Endothelial cell of umbilical vein (primary cell): ENCODE results near the gene STAT5A.

Experiments
- EZH2 ChIP-seq: IDR thresholded peaks from 2 replicates; pipeline ENCODE4 v1.6.1; 2012; ENCODE audit warnings: borderline replicate concordance, low read depth, mild to moderate bottlenecking, moderate library complexity, low read length, inconsistent platforms; ENCODE audit not compliant: severe bottlenecking
- MYC ChIP-seq: IDR thresholded peaks from one replicate; pipeline ENCODE4 v1.6.1; 2011; ENCODE audit warnings: mild to moderate bottlenecking, low read depth, low read length
- POLR2AphosphoS5 ChIP-seq: IDR thresholded peaks from 2 replicates; pipeline ENCODE4 v1.6.1; 2012; ENCODE audit warnings: low read depth, mild to moderate bottlenecking, control low read depth, low read length, moderate library complexity; ENCODE audit not compliant: insufficient read depth
- TF ChIP-seq, protein P1 (sequence below), 2 donors: IDR thresholded peaks; 1 replicate in 1 of 2; 2 replicates in 1 of 2; pipeline ENCODE4 v1.5.1; 2011; ENCODE audit warnings: low read length in 2 of 2, mild to moderate bottlenecking in 2 of 2, moderate library complexity in 2 of 2, control low read depth in 1 of 2, inconsistent platforms in 1 of 2, low read depth in 1 of 2; ENCODE audit not compliant: insufficient read depth in 1 of 2; ENCODE audit errors: extremely low read depth in 1 of 2
- TF ChIP-seq, protein P2 (sequence below): IDR thresholded peaks from 2 replicates; pipeline ENCODE4 v1.6.1; 2011; ENCODE audit not compliant: insufficient read depth, insufficient read length

DNA sequence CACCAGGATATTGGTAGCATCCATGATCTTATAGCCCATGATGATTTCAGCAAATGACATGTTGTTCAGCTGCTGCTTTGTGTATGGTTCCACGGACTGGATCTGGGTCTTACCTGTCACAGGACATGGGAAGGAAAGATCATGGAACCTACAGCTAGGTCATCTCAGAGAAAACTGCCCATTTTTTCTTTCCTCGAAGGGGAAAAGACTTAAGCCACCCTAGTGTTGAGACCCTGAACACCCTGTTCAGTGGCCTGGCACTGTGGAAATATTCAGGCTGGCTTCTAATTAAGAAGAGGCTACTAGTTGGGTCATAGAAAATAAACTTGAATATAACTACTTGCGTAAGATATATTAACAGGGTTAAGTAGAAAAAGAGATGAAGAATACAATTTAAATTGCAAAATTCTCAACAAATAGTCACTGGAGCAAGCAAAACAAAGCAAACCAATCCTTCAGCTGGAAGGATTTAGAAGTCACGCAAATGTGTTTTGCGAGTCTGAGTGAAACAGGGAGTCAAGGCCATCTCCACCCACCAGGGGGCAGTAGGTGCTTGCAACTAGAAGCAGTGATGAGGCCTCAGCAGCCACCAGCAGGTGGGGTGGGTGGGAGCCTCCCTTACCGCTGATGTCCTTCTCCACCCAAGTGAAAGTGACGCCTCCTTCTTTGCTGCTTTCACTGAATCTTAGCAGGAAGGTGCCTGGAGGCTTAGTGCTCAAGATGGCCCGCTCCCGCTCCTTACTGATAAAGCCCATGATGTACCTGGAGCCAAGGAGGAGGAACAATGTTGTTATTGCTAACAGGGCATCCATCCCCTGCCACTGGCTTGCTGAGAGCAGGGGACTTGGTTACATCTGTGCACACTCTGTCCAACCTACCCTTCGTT, 34.3 kb downstream of the STAT5A start:
- no peak for TF ChIP-seq POLR2AphosphoS5
- TF ChIP-seq MYC, result no peak
- TF ChIP-seq, protein P1, sequence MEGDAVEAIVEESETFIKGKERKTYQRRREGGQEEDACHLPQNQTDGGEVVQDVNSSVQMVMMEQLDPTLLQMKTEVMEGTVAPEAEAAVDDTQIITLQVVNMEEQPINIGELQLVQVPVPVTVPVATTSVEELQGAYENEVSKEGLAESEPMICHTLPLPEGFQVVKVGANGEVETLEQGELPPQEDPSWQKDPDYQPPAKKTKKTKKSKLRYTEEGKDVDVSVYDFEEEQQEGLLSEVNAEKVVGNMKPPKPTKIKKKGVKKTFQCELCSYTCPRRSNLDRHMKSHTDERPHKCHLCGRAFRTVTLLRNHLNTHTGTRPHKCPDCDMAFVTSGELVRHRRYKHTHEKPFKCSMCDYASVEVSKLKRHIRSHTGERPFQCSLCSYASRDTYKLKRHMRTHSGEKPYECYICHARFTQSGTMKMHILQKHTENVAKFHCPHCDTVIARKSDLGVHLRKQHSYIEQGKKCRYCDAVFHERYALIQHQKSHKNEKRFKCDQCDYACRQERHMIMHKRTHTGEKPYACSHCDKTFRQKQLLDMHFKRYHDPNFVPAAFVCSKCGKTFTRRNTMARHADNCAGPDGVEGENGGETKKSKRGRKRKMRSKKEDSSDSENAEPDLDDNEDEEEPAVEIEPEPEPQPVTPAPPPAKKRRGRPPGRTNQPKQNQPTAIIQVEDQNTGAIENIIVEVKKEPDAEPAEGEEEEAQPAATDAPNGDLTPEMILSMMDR (IDR thresholded peaks at IDR 0.05; ENCODE audit: extremely low read depth in 1 of 2, insufficient read depth in 1 of 2, low read depth in 1 of 2, low read length in 2 of 2), result peak; percentile 97 to 99
- TF ChIP-seq, protein P2, sequence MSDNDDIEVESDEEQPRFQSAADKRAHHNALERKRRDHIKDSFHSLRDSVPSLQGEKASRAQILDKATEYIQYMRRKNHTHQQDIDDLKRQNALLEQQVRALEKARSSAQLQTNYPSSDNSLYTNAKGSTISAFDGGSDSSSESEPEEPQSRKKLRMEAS, result no peak
- TF ChIP-seq EZH2, result no peak
